HG03196 (cell line): ENCODE results near the gene ALPK1.
"Not testable (repeated sequence)": the region's sequence is repeated elsewhere in the genome, so short reads cannot be mapped to it uniquely, and the experiment has no call there.

Source experiments
- ATAC-seq: cut with Tn5 transposase; IDR thresholded peaks from one replicate; pipeline ENCODE4 v1.9.1; 2021; ENCODE audit not compliant: unreplicated experiment

ALPK1 gene

DNA sequence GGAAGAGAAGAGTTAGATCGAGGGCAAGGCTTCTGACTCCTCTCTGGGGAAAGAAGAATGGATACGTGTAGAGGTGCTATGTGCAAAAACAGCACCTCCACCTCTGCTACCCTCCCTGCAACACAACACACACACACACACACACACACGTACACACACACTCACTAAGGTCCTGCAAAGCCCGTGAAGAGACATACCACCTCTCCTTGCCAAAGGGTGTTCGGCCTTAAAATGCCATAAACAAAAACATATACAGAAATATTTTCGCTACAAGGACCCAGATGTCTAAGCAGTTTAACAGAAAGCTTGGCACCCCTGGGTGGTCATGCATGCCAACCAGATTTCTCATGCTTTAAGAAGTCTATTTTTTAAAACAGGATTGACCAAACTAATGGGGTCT, 13.0 kb upstream of the ALPK1 start:
- ATAC-seq = no peak

DNA sequence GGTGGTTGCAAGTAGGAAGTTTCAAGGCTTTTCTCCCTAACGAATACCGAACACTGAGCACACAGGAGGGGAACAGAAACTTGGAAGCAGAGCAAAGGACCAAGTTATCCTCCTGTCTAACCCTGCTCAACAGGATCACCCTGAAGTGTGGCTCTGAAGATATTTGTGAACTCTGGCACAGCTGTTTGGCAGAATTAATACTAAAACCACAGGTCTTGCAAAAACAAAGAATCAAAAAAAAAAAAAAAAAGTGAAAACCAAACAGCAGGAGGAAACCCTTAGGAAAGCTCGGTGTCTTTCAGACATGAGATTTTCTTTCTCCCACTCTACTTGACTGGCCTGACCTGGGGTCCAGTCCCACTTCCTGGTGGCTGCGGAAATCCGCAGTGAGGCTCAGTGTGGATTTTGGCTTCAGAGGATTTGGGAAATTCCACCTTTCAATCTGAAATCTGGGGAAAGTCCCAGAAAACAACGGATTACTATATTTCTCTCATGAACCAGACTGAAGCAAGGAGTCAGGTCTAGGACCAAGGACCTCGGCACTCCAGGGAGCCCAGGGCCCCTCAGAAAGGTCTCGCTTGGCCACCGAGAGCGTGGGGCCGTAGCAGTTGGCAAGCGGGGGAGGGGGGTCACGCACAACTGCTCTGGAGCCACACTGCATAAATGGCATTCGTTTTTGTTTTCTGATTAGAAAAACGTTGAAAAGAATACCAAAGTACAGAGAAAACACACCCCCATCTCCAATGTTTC, 12.3 kb upstream of the ALPK1 start:
- ATAC-seq = no peak

DNA sequence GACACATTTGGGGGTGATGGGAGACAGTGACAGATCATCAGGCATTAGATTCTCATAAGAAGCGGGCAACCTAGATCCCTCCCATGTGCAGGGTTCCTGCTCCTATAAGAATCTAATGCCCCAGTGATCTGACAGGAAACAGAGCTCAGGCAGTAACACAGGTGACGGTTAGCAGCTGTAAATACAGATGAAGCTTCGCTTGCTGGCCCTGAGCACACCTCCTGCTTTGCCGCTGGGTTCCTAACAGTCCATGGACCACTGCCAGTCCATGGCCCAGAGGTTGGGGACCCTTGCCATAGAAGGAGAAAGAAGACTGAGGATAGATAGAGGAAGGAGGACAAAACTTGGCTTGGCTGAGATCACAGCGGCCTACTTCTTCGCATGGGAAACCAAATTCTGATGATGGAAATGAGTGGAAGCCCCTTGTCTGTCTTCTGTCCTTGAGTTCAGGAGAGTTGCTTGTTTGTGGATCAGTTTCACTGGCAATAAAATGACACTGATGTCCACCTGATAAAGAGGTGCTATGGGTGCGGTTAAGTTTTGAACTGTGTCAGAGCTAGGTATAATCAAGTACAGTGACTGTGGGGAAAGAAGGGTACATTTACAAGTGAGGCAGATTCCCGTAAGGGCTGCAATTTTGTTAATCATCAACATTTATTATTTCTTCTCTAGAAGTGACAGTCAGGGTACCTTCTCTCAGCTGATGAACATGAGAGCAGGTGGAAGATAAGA, 9.7 kb upstream of the ALPK1 start:
- peak; percentile 29 for ATAC-seq

GRCh38 chr4:112288455-112288854, 8.7 kb upstream of the ALPK1 start:
- ATAC-seq = peak; percentile 30

DNA sequence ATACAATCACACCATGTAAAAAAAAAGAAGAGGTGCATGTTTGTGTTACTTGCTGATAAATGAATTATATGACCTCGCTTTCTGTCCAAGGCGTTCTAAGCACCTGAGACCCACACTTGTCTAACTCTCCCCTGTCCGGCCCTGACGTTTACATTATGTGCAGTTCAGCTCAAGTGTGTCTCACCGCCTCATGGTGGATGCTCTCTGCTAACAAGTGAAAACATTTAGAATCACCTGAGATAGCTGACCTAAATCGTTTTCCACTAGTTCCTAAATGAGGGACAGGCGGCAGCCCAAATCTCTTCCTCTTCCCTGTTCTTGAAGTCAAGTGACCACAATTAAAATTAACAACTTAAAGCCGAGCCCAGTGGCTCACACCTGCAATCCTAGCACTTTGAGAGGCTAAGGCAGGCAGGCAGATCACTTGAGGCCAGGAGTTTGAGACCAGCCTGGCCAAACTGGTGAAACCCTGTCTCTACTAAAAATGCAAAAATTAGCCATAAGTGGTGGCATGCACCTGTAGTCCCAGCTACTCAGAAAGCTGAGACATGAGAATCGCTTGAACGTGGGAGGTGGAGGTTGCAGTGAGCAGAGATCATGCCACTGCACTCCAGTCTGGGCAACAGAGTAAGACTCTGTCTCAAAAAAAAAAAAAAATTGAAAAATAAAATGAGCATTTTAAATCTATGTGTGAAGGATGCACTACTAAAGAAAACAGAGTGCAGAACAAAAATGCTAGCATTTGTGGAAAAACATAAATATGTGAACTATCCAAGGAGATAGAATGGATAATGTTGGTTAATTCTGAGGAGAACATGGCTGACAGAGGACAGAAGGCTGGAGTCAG, 7.5 kb upstream of the ALPK1 start:
- ATAC-seq = no peak

DNA sequence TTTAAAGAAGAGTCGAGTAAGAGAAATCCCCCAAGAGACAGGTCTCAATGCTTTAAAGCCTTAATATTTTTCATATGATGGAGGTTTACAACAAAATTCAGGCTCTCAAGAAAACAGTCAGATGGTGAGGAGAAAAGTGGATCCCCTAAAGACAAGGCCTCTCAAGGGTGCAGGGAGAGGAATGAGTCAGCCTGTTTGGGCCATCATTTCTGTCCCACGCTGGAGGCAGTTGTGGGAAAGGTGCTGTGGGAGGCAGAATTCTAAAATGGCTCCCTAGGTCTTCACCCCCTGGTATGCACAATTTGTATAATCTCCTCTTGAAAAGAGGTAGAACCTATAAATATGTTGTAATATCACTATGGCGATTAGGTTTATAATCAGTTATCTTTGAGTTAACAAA, 6.8 kb upstream of the ALPK1 start:
- ATAC-seq = no peak

- no peak for ATAC-seq
These were observed 2.6 kb downstream of the ALPK1 start for GRCh38 chr4:112299721-112300120.

GRCh38 chr4:112302320-112303274, 5.4 kb downstream of the ALPK1 start:
- ATAC-seq = no peak

GRCh38 chr4:112305477-112305876, 8.3 kb downstream of the ALPK1 start:
- ATAC-seq = not testable (repeated sequence)

DNA sequence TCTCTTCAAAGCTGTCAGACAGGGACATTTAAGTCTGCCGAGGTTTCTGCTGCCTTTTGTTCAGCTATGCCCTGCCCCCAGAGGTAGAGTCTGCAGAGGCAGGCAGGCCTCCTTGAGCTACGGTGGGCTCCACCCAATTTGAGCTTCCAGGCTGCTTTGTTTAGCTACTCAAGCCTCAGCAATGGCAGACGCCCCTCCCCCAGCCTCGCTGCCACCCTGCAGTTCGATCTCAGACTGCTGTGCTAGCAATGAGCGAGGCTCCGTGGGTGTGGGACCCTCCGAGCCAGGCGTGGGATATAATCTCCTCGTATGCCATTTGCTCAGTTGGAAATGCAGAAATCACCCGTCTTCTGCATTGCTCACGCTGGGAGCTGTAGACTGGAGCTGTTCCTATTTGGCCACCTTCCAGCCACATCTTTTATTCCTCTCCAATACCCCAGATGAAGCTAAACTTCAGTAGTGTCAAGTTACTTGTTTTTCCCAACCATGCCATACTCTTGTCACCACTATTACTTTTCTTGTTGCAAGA, 12.2 kb downstream of the ALPK1 start:
- ATAC-seq = not testable (repeated sequence)

- ATAC-seq = no peak
These were observed 14.3 kb downstream of the ALPK1 start for GRCh38 chr4:112311516-112311915.

- ATAC-seq = peak; percentile 97
These were observed 15.6 kb downstream of the ALPK1 start for GRCh38 chr4:112312610-112313239.

GRCh38 chr4:112315446-112315845, 18.3 kb downstream of the ALPK1 start:
- no peak for ATAC-seq

DNA sequence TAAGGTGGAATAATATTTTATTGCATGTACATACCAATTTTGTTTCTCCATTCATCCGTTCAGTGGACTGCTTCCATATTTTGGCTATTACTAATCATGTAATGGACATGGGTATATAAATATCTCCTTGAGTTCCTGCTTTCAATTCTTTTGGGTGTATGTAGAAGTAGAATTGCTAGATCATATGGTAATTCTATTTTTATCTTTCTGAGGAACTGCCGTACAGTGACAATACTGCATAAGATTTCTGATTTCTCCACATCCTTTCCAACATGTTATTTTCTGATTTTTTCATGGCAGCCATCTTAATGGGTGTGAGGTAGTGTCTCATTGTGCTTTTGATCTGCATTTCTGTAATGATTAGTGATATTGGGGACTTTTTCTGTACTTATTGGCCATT, 19.2 kb downstream of the ALPK1 start:
- no peak for ATAC-seq

DNA sequence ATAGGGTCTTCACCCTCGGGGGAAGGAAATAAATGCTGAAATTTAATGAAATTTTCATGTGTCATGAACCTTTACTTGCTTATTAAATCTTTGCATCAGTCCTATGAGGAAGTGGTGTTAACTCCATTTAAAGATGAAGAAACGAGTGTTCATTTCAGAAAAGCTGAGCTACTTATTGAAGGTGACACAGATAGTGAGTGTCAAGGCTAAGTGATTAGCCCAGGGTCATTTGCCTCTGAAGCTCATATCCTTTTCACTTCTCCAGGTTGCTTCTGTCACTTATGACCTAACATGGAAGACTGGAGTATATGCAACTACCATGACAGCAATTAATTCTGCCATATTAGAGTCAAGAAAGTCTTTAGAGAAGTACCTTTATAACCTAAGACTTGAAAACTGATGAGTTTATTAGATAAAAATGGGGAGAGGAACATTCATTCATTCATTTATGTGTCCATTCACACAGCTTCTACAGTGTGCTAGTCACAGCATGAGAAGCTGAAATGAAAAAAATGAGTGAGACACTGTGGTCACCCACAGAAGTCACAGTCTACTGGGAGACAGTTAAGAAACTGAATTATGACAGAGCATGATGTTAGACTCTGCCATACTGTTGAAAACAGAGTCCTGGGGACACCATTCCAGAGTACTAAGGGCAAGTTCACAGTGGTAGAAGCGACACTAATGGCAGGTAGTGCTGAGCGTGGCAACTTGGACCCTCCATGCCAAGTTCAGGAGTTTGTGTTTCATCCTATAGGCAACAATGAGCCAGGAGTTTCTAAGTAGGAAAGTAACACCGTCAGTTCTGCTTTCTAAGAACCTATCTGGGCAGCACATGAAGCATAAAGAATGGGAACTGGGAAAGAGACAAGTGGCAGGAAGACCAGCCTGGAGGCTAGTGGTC, 21.3 kb downstream of the ALPK1 start:
- peak; percentile 95 for ATAC-seq

DNA sequence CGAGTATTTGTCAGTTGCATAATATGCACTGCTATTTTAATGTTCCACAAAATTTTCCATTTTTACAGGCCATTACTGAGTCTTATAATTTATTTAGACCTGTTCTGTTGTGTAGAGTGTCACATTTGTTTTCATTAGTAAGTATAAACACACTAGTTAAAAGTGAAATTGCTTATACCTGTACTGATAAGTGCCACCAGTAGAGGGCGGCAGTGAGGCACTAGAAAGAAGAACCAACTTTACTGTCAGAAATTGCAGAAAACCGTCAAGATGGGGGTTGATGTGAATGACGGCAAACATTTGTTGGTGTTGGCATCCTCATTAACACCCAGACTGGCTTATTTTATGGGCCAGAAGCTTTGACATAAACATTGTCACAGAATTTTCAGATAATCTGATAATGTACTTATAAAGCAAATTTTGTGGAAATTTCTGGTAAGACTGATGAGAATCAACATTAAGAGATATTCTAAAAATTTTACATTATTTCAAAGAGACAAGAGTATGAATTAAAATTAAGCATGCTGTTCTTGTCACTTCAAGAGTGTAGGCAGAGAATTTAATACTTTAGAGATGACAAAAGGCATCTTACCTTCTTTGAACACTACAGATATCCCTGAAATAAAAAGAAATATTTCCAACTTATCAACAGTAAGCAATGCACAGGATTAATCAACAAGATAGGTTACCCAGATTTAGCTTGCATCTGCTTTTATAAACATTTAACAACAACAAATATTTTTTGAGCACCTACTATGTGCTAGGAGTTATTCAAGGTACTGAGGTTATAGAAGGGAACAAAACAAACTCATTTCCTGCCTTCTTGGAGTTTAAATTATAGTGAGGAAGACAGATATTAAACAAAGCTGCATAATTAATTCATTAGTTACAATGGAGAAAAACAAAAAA, 24.9 kb downstream of the ALPK1 start:
- no peak for ATAC-seq

GRCh38 chr4:112322866-112323265, 25.7 kb downstream of the ALPK1 start:
- ATAC-seq = no peak

DNA sequence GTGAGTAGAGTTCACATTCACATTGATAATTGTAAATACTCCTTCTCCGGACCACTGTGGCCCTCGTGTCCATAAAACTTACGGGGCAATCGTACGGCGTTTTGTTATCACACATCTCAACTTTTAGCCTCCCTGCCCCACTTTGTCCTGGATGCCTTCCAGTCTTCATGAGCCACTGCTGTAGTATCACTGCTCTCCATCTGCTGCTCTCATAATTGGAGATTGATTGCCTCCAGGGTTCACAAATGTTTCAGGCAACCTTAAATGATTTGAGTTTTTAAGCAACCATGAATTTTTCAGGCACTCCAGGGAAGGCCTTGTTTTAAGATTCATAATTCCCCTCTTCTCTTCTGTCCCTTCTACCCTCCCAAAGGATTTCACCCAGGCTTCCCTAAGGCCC, 28.4 kb downstream of the ALPK1 start:
- ATAC-seq = no peak
